GM12892 (cell line): ENCODE results near the gene MRPL16.
"Not testable (repeated sequence)": the region's sequence is repeated elsewhere in the genome, so short reads cannot be mapped to it uniquely, and the experiment has no call there.

Experiments
- POLR2A ChIP-seq: IDR thresholded peaks from 2 replicates; pipeline ENCODE4 v1.6.1; 2011; ENCODE audit warnings: low read depth, low read length, control low read depth
- POLR2AphosphoS5 ChIP-seq: IDR thresholded peaks from 2 replicates; pipeline ENCODE4 v1.6.1; 2011; ENCODE audit warnings: low read depth, low read length, control low read depth
- TAF1 ChIP-seq: IDR thresholded peaks from 2 replicates; pipeline ENCODE4 v1.6.1; 2011; ENCODE audit warnings: low read depth, mild to moderate bottlenecking, control low read depth, low read length, borderline replicate concordance

- not testable (repeated sequence) for TF ChIP-seq POLR2A, TAF1, POLR2AphosphoS5
These were observed 37.9 kb upstream of the MRPL16 start for GRCh38 chr11:59848439-59848838.
